C1 segment of cervical spinal cord (tissue), 14 donors: ENCODE results near the gene DHTKD1.
A peak's percentile ranks its signal among the peaks of the same experiment; 100 is the strongest.
"Not testable (repeated sequence)": the region's sequence is repeated elsewhere in the genome, so short reads cannot be mapped to it uniquely, and the experiment has no call there.

Source experiments
- DNase-seq, 14 donors: peaks; one replicate each; lab custom pipeline; 2025; lab: John Stamatoyannopoulos, UW

The DHTKD1 gene

GRCh38 chr10:12067336-12067735, 1.4 kb upstream of the DHTKD1 start:
- no peak for DNase-seq

- not testable (repeated sequence) for DNase-seq
Measured at GRCh38 chr10:12071441-12071840, 2.7 kb downstream of the DHTKD1 start.

GRCh38 chr10:12073526-12073925, 4.8 kb downstream of the DHTKD1 start:
- DNase-seq = no peak

GRCh38 chr10:12077580-12078180, 8.9 kb downstream of the DHTKD1 start:
- peak in 4 of 14 donors; percentile 1 to 12 (median 6) for DNase-seq

- no peak for DNase-seq
Measured at GRCh38 chr10:12081470-12081869, 12.7 kb downstream of the DHTKD1 start.

GRCh38 chr10:12081879-12082557, 13.3 kb downstream of the DHTKD1 start:
- no peak for DNase-seq

GRCh38 chr10:12088919-12089318, 20.2 kb downstream of the DHTKD1 start:
- no peak for DNase-seq

- DNase-seq = no peak
Measured at GRCh38 chr10:12091421-12091820, 22.7 kb downstream of the DHTKD1 start.

GRCh38 chr10:12097361-12097760, 28.6 kb downstream of the DHTKD1 start:
- not testable (repeated sequence) for DNase-seq

GRCh38 chr10:12097791-12098190, 29.0 kb downstream of the DHTKD1 start:
- no peak for DNase-seq

GRCh38 chr10:12098966-12099365, 30.2 kb downstream of the DHTKD1 start:
- DNase-seq = no peak

- DNase-seq = no peak
Measured at GRCh38 chr10:12103802-12104201, 35.0 kb downstream of the DHTKD1 start.

- no peak for DNase-seq
Measured at GRCh38 chr10:12107781-12108180, 39.0 kb downstream of the DHTKD1 start.

- DNase-seq = no peak
Measured at GRCh38 chr10:12109286-12109685, 40.5 kb downstream of the DHTKD1 start.

GRCh38 chr10:12111528-12111927, 42.8 kb downstream of the DHTKD1 start:
- DNase-seq = no peak

- DNase-seq = no peak
Measured at GRCh38 chr10:12113627-12114026, 44.9 kb downstream of the DHTKD1 start.

GRCh38 chr10:12121673-12122072, 52.9 kb downstream of the DHTKD1 start:
- DNase-seq = no peak

- DNase-seq = peak; percentile 25 to 97 (median 88)
Measured at GRCh38 chr10:12129222-12130111, 60.7 kb downstream of the DHTKD1 start, which contains the start of gene SEC61A2. Gene SEC61A2, plus strand, starts transcription at chr10:12129677. Its CDS starts 111 bp downstream, at chr10:12129788.

GRCh38 chr10:12130237-12130872, 61.6 kb downstream of the DHTKD1 start:
- peak in 9 of 14 donors; percentile 10 to 34 (median 13) for DNase-seq

- no peak for DNase-seq
Measured at GRCh38 chr10:12135631-12136030, 66.9 kb downstream of the DHTKD1 start.

GRCh38 chr10:12140038-12140437, 71.3 kb downstream of the DHTKD1 start:
- DNase-seq = no peak

GRCh38 chr10:12144538-12144937, 75.8 kb downstream of the DHTKD1 start:
- DNase-seq = no peak
